GM10266 (cell line): ENCODE data around the gene GIPR.

Source experiments
- DNase-seq: peaks from one replicate; pipeline ENCODE4 v3.0.0; 2012; ENCODE audit errors: extremely low spot score
- CTCF ChIP-seq: IDR thresholded peaks from 2 replicates; pipeline ENCODE4 v1.5.1; 2012; ENCODE audit warnings: mild to moderate bottlenecking, low read depth; ENCODE audit not compliant: control insufficient read depth, insufficient read depth; ENCODE audit errors: missing control alignments

GIPR gene

GRCh38 chr19:45729800-45730290 lies 61.8 kb downstream of the GIPR start:
- peak; percentile 66 for DNase-seq

DNA sequence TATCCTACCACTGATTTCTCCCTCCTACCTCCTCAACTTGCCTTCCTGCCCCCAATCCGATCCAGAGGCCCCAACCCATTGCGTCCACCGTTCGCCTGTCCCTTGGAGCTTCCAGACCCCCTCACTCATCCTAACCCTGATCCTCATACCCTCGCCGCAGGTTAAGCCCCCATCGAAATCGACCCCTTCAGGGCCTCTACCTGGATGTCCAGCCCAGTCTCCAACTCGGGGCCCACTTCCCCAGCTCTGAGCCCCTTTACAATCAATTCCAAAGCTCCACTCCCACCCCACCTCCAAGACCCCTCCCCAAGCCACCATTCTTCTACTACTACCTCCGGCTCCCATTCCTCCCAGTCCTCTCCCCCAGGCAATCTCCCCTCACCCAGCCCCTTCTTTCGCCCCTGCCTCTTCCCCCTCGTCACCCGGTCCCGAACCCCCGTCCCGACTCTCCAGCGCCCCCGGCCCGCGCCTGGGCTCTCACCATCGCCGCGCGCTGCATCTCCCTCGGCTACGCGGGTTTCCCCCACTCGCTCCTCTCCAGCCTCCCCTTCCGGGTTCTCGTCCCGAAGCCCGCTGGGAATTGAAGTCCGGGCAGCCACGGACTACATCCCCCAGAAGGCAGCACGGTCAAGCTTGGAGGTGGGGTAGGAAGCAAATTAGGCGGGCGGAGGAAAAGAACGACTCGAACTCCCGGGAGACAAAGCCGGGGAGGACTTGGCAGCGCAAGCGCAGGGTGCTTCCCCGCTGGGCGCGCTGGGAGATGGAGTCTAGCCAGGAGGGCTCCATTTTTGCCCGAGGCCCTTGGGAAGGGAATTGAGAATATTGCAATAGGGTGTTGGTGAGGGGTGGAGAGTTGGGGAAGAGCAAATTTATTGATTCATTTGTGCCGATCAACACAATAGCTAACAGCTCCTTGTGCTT lies 62.6 kb downstream of the GIPR start, which contains the start of gene FBXO46:
Gene FBXO46, minus strand, starts transcription at position 529 of the 921 bp plus-strand sequence. CDS start 17,401 bp downstream, outside the sequence.
- peak; percentile 50 for TF ChIP-seq CTCF

More at GRCh38 chr19:45729800-45730290, 61.8 kb downstream of the GIPR start:
- TF ChIP-seq CTCF: no peak

More for the DNA sequence above, 62.6 kb downstream of the GIPR start, which contains the start of gene FBXO46:
- DNase-seq: peak; percentile 96
